HepG2 (cell line): ENCODE measurements around the gene EXOC7. TPM values are rescaled to one million over a fixed set of nuclear protein-coding genes. Genes with fewer than 3 reads are reported as not detected.

Experiments used
- CCAR2 ChIP-seq: fragments of 200-400 bp; formaldehyde crosslinking; optimal IDR thresholded peaks from 2 replicates; pipeline ENCODE3; 2018; ENCODE audit warnings: low read depth, mild to moderate bottlenecking, low read length, moderate library complexity
- ERF ChIP-seq: IDR thresholded peaks from 2 replicates; pipeline ENCODE4 v1.6.1; 2018; ENCODE audit warnings: missing biosample characterization, missing genetic modification reagents
- ETS1 ChIP-seq: sonication (generic); formaldehyde crosslinking; IDR thresholded peaks from 2 replicates; pipeline ENCODE4 v1.4.0; 2020; ENCODE audit warnings: missing genetic modification reagents
- FOXA1 ChIP-seq, 2 experiments: fragments of 450-650 bp in 1 of 2; sonication (generic) in 1 of 2; formaldehyde crosslinking in 1 of 2; IDR thresholded peaks; 2 replicates each; pipeline versions ENCODE4 v1.4.0 to v1.6.1; 2016 to 2020; ENCODE audit warnings: missing genetic modification reagents in 1 of 2
- GTF2F1 ChIP-seq: fragments of 150-350 bp; IDR thresholded peaks from 2 replicates; pipeline ENCODE4 v1.6.1; 2014; ENCODE audit warnings: low read length
- HCFC1 ChIP-seq: fragments of 150-350 bp; IDR thresholded peaks from 2 replicates; pipeline ENCODE4 v1.6.1; 2014; ENCODE audit warnings: low read depth, low read length
- HDAC1 ChIP-seq: sonication (generic); formaldehyde crosslinking; IDR thresholded peaks from 2 replicates; pipeline ENCODE4 v1.5.1; 2020; ENCODE audit warnings: mild to moderate bottlenecking, missing genetic modification reagents
- HMGXB4 ChIP-seq, 2 experiments: sonication (generic) in 1 of 2; formaldehyde crosslinking in 1 of 2; IDR thresholded peaks; 2 replicates each; pipeline versions ENCODE4 v1.4.0 to v1.6.1; 2018 to 2020; ENCODE audit warnings: missing genetic modification reagents in 2 of 2, borderline replicate concordance in 1 of 2, low read depth in 1 of 2, mild to moderate bottlenecking in 1 of 2, missing biosample characterization in 1 of 2
- HNF1A ChIP-seq, 2 experiments: sonication (generic) in 1 of 2; formaldehyde crosslinking in 1 of 2; IDR thresholded peaks; 2 replicates each; pipeline versions ENCODE4 v1.4.0 to v1.6.1; 2016 to 2020; ENCODE audit warnings: borderline replicate concordance in 1 of 2, low read depth in 1 of 2, mild to moderate bottlenecking in 1 of 2, missing genetic modification reagents in 1 of 2
- HNF4A ChIP-seq: sonication (generic); formaldehyde crosslinking; IDR thresholded peaks from 2 replicates; pipeline ENCODE4 v1.4.0; 2020; ENCODE audit warnings: missing genetic modification reagents
- MED1 ChIP-seq: sonication (generic); formaldehyde crosslinking; IDR thresholded peaks from 2 replicates; pipeline ENCODE4 v1.4.0; 2020; ENCODE audit warnings: missing genetic modification reagents
- MYC ChIP-seq: sonication (generic); formaldehyde crosslinking; IDR thresholded peaks from 2 replicates; pipeline ENCODE4 v1.9.0; 2021; ENCODE audit warnings: missing genetic modification reagents, borderline replicate concordance
- RBM39 ChIP-seq: fragments of 200-400 bp; formaldehyde crosslinking; IDR thresholded peaks from one replicate; pipeline ENCODE4 v1.6.1; 2018; ENCODE audit warnings: antibody characterized with exemption, mild to moderate bottlenecking, low read depth, low read length; ENCODE audit not compliant: poor library complexity, severe bottlenecking
- SMARCC2 ChIP-seq: fragments of 450-650 bp; IDR thresholded peaks from 2 replicates; pipeline ENCODE4 v1.6.1; 2017; ENCODE audit warnings: antibody characterized with exemption, mild to moderate bottlenecking
- SSRP1 ChIP-seq: IDR thresholded peaks from 2 replicates; pipeline ENCODE4 v1.6.1; 2016; ENCODE audit warnings: control low read depth
- STAT5B ChIP-seq: sonication (generic); formaldehyde crosslinking; IDR thresholded peaks from 2 replicates; pipeline ENCODE4 v1.4.0; 2020; ENCODE audit warnings: missing genetic modification reagents
- TAF1 ChIP-seq: sonication (generic); formaldehyde crosslinking; IDR thresholded peaks from 2 replicates; pipeline ENCODE4 v1.4.0; 2020; ENCODE audit warnings: missing genetic modification reagents
- ZFP82 ChIP-seq: sonication (generic); formaldehyde crosslinking; IDR thresholded peaks from 2 replicates; pipeline ENCODE4 v1.5.1; 2020; ENCODE audit warnings: mild to moderate bottlenecking, missing genetic modification reagents, borderline replicate concordance
- ZMYM2 ChIP-seq: sonication (generic); formaldehyde crosslinking; IDR thresholded peaks from 2 replicates; pipeline ENCODE4 v1.8.0; 2022; ENCODE audit warnings: mild to moderate bottlenecking, missing genetic modification reagents
- ZMYM4 ChIP-seq: sonication (generic); formaldehyde crosslinking; IDR thresholded peaks from 2 replicates; pipeline ENCODE4 v1.8.1; 2023; ENCODE audit warnings: mild to moderate bottlenecking, missing genetic modification reagents
- ZNF549 ChIP-seq: sonication (generic); formaldehyde crosslinking; IDR thresholded peaks from 2 replicates; pipeline ENCODE4 v1.5.0; 2020; ENCODE audit warnings: missing genetic modification reagents
- ZNF619 ChIP-seq: sonication (generic); formaldehyde crosslinking; IDR thresholded peaks from 2 replicates; pipeline ENCODE4 v1.4.0; 2020; ENCODE audit warnings: mild to moderate bottlenecking, missing genetic modification reagents
- ZNF83 ChIP-seq: sonication (generic); formaldehyde crosslinking; IDR thresholded peaks from 2 replicates; pipeline ENCODE4 v1.4.0; 2020; ENCODE audit warnings: missing genetic modification reagents, mild to moderate bottlenecking, borderline replicate concordance
- polyA plus RNA-seq, 8 experiments: library from polyadenylated mRNA; depleted of rRNA in 3 of 8; stranded (reverse) in 7 of 8; unstranded in 1 of 8; fragments of >200 nt; fragmentation: Illumina TruSeq in 4 of 8; extraction: Trizol in 4 of 8; gene quantifications; 2 replicates each; pipeline versions ENCODE4 v1.2.1 to v1.2.3, GENCODE V29; 2011 to 2016; ENCODE audit warnings: low read depth in 4 of 8, missing spikeins in 1 of 8, mixed read lengths in 1 of 8; ENCODE audit not compliant: insufficient read depth in 1 of 8
- total RNA-seq, 5 experiments: library from RNA; depleted of rRNA; stranded (reverse); fragments of >200 nt; fragmentation: Illumina TruSeq; extraction: Trizol; gene quantifications; 2 replicates each; pipeline ENCODE4 v1.2.3, GENCODE V29; 2016; ENCODE audit warnings: low read depth in 1 of 5

The EXOC7 gene
- total and polyA plus RNA-seq, 2 of the 13 experiments (the other 11 are each of a cell fraction or from before 2014, with no cell fraction given): 86.9 to 116 TPM

- no peak for TF ChIP-seq HNF1A (IDR thresholded peaks at IDR 0.05; ENCODE audit: low read depth)
- peak; percentile 89 for TF ChIP-seq HNF1A (CRISPR knock-in tag; IDR thresholded peaks at IDR 0.05; ENCODE audit: borderline replicate concordance)
- TF ChIP-seq ZMYM4: peak; percentile 82; the same call in 1 of the 2 replicates
- TF ChIP-seq ZMYM2: no peak
- TF ChIP-seq MED1 (CRISPR knock-in tag): peak; percentile 79
- no peak for TF ChIP-seq ZNF549 (CRISPR knock-in tag)
- TF ChIP-seq SSRP1 (CRISPR knock-in tag): no peak
- peak; percentile 97 for TF ChIP-seq TAF1 (CRISPR knock-in tag)
- TF ChIP-seq CCAR2: no peak
- TF ChIP-seq SMARCC2: no peak
- TF ChIP-seq HDAC1: peak; percentile 98
- peak; percentile 46; the same call in 1 of the 2 replicates for TF ChIP-seq HCFC1
- TF ChIP-seq HNF4A: no peak
- peak; percentile 93 for TF ChIP-seq ZNF619 (CRISPR knock-in tag)
- TF ChIP-seq ZNF83 (CRISPR knock-in tag): no peak; the same call in 1 of the 2 replicates
- 0 out of 2 replicates have a peak, but pooled peaks have one; percentile 32 for TF ChIP-seq GTF2F1
- TF ChIP-seq ZFP82 (CRISPR knock-in tag): peak; percentile 84
- TF ChIP-seq FOXA1 (IDR thresholded peaks at IDR 0.05): no peak
- TF ChIP-seq FOXA1 (CRISPR knock-in tag; IDR thresholded peaks at IDR 0.05): no peak
- peak; percentile 93 for TF ChIP-seq RBM39
- TF ChIP-seq ERF (CRISPR knock-in tag): peak; percentile 92; the same call in 1 of the 2 replicates
- TF ChIP-seq ETS1 (CRISPR knock-in tag): no peak
- peak; percentile 91 to 97 for TF ChIP-seq HMGXB4 (CRISPR knock-in tag; IDR thresholded peaks at IDR 0.05; ENCODE audit: borderline replicate concordance in 1 of 2, low read depth in 1 of 2)
- peak; percentile 93 for TF ChIP-seq MYC
- no peak for TF ChIP-seq STAT5B
Measured at GRCh38 chr17:76072148-76072858, 31.3 kb downstream of the EXOC7 start, which contains the start of gene SRP68 (continued).
